GM23338 (cell line): Measurements from ENCODE around the gene TMSB4X. TPM values are rescaled to one million over a fixed set of nuclear protein-coding genes. Genes with fewer than 3 reads are reported as not detected.

Source experiments
- ATAC-seq: fragments of 200-7000 bp; cut with Tn5 transposase; 3 replicates; pipeline ENCODE4 v1.9.1; 2020
- DNase-seq: peaks from one replicate; pipeline ENCODE4 v3.0.0-alpha.2; 2015; ENCODE audit warnings: low spot score
- H2AFZ ChIP-seq: fragments of 200-600 bp; sonication (generic); 2 replicates; pipeline ENCODE4 v1.8.0; 2016; ENCODE audit warnings: antibody characterized with exemption, mild to moderate bottlenecking, moderate library complexity
- H3F3A ChIP-seq: fragments of 200-600 bp; sonication (generic); replicated peaks from 2 replicates; pipeline ENCODE4 v1.8.0; 2017; ENCODE audit warnings: antibody characterized with exemption, mixed run types, low read depth
- H3K27ac ChIP-seq: fragments of 200-600 bp; sonication (generic); 2 replicates; pipeline ENCODE4 v1.6.1; 2016; ENCODE audit warnings: low read depth
- H3K27me3 ChIP-seq: fragments of 200-600 bp; sonication (generic); 2 replicates; pipeline ENCODE4 v1.8.0; 2016; ENCODE audit warnings: mild to moderate bottlenecking, mixed run types, moderate library complexity; ENCODE audit not compliant: insufficient read depth
- H3K36me3 ChIP-seq: fragments of 200-600 bp; sonication (generic); 2 replicates; pipeline ENCODE4 v1.8.0; 2016; ENCODE audit warnings: mild to moderate bottlenecking; ENCODE audit not compliant: insufficient read depth
- H3K4me1 ChIP-seq: fragments of 200-600 bp; sonication (generic); 2 replicates; pipeline ENCODE4 v1.8.0; 2016; ENCODE audit warnings: mild to moderate bottlenecking, moderate library complexity; ENCODE audit not compliant: insufficient read depth
- H3K4me2 ChIP-seq: fragments of 200-600 bp; sonication (generic); 2 replicates; pipeline ENCODE4 v1.7.1; 2017; ENCODE audit warnings: mixed run types
- H3K4me3 ChIP-seq: fragments of 200-600 bp; sonication (generic); 2 replicates; pipeline ENCODE4 v1.6.1; 2016; ENCODE audit warnings: mixed run types
- H3K79me2 ChIP-seq: fragments of 200-600 bp; sonication (generic); replicated peaks from 2 replicates; pipeline ENCODE4 v1.8.0; 2017; ENCODE audit warnings: mild to moderate bottlenecking; ENCODE audit not compliant: insufficient read depth
- H3K9me2 ChIP-seq: fragments of 200-600 bp; sonication (generic); 2 replicates; pipeline ENCODE4 v1.8.0; 2017; ENCODE audit not compliant: insufficient read depth
- H4K20me1 ChIP-seq: fragments of 200-600 bp; sonication (generic); replicated peaks from 2 replicates; pipeline ENCODE4 v1.8.0; 2017; ENCODE audit warnings: mild to moderate bottlenecking; ENCODE audit not compliant: insufficient read depth
- H3K27ac Mint-ChIP-seq: 2 replicates; pipeline ENCODE4 v1.8.0; 2020; ENCODE audit warnings: inconsistent platforms, mild to moderate bottlenecking, moderate library complexity, mixed read lengths
- H3K27me3 Mint-ChIP-seq: 3 replicates; pipeline ENCODE4 v1.8.0; 2022; ENCODE audit warnings: low read depth, mild to moderate bottlenecking, moderate library complexity, mixed read lengths, inconsistent platforms; ENCODE audit not compliant: insufficient read depth, poor library complexity
- H3K36me3 Mint-ChIP-seq: 3 replicates; pipeline ENCODE4 v1.8.0; 2021; ENCODE audit warnings: low read depth, mild to moderate bottlenecking, inconsistent platforms, moderate library complexity, mixed read lengths
- H3K4me1 Mint-ChIP-seq: 3 replicates; pipeline ENCODE4 v1.8.0; 2020; ENCODE audit warnings: mild to moderate bottlenecking, inconsistent platforms, mixed read lengths
- H3K4me3 Mint-ChIP-seq: 3 replicates; pipeline ENCODE4 v1.8.0; 2021; ENCODE audit warnings: moderate library complexity, mild to moderate bottlenecking, inconsistent platforms, mixed read lengths
- H3K9me3 Mint-ChIP-seq: 3 replicates; pipeline ENCODE4 v1.8.0; 2020; ENCODE audit warnings: moderate library complexity, mild to moderate bottlenecking, inconsistent platforms, mixed read lengths
- EZH2 ChIP-seq: fragments of 200-600 bp; sonication (generic); IDR thresholded peaks from one replicate; pipeline ENCODE4 v1.8.0; 2017; ENCODE audit warnings: antibody characterized with exemption, mild to moderate bottlenecking, low read depth; ENCODE audit not compliant: unreplicated experiment
- STAT1 ChIP-seq: IDR thresholded peaks from one replicate; pipeline ENCODE4 v1.6.1; 2016; ENCODE audit warnings: antibody characterized with exemption; ENCODE audit not compliant: unreplicated experiment
- ZNF114 ChIP-seq: fragments of 250-450 bp; sonication (Bioruptor Pico); IDR thresholded peaks from 2 replicates; pipeline ENCODE4 v1.5.0; 2020; ENCODE audit warnings: mild to moderate bottlenecking, moderate library complexity
- polyA plus RNA-seq: library from polyadenylated mRNA; unstranded; fragments of >200 nt; fragmentation: Nextera tagmentation; extraction: Ambion mirVana; gene quantifications from 2 replicates; pipeline ENCODE4 v1.2.1, GENCODE V29; 2016
- total RNA-seq: library from RNA; depleted of rRNA; stranded (reverse); fragments of >200 nt; shearing (Covaris generic); gene quantifications from 2 replicates; pipeline ENCODE4 v1.2.3, GENCODE V29; 2014
- TF ChIP-seq, protein P1 (sequence below): IDR thresholded peaks from 2 replicates; pipeline ENCODE4 v1.6.1; 2016; ENCODE audit warnings: antibody characterized with exemption
- TF ChIP-seq, protein P2 (sequence below): fragments of 250-450 bp; sonication (Bioruptor Pico); IDR thresholded peaks from 2 replicates; pipeline ENCODE4 v1.5.0; 2020; ENCODE audit warnings: mild to moderate bottlenecking, moderate library complexity

The TMSB4X gene
- total and polyA plus RNA-seq, 2 experiments from 2014 or later = 999 to 6,191 TPM

DNA sequence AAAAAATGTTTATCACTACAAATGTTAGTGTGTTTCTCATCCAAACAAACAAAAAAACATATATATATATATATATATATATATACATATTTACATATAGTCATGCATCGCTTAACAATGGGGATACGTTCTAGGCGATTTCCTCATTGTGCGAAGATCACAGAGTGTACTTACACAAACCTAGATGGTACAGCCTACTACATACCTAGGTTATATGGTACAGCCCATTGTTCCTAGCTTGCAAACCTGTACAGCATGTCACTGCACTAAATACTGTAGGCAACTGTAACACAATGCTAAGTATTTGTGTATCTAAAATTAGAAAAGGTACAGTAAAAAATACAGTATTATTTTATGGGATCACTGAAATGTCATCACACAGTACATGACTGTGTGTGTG is 16.4 kb upstream of the TMSB4X start:
- peaks cover 4% of the 10 kb centered on the region for H3K27me3 Mint-ChIP-seq
- no peak overlapping the region for H3K27ac Mint-ChIP-seq
- Histone ChIP-seq H2AFZ (no peak overlapping the region), H3K4me2 (no peak overlapping the region), H3K27me3 (no peaks in the 10 kb centered on the region), H3K4me1 (no peaks in the 10 kb centered on the region; the same call in 1 of the 2 replicates), H3K27ac (no peak overlapping the region), H3K9me2 (no peaks in the 10 kb centered on the region), H3K36me3 (no peaks in the 10 kb centered on the region), H3K79me2 (no peaks in the 10 kb centered on the region), H3K4me3 (no peak overlapping the region), H4K20me1 (no peaks in the 10 kb centered on the region), H3F3A (no peaks in the 10 kb centered on the region)
- TF ChIP-seq, protein P1, sequence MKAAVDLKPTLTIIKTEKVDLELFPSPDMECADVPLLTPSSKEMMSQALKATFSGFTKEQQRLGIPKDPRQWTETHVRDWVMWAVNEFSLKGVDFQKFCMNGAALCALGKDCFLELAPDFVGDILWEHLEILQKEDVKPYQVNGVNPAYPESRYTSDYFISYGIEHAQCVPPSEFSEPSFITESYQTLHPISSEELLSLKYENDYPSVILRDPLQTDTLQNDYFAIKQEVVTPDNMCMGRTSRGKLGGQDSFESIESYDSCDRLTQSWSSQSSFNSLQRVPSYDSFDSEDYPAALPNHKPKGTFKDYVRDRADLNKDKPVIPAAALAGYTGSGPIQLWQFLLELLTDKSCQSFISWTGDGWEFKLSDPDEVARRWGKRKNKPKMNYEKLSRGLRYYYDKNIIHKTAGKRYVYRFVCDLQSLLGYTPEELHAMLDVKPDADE = no peak
- TF ChIP-seq, protein P2, sequence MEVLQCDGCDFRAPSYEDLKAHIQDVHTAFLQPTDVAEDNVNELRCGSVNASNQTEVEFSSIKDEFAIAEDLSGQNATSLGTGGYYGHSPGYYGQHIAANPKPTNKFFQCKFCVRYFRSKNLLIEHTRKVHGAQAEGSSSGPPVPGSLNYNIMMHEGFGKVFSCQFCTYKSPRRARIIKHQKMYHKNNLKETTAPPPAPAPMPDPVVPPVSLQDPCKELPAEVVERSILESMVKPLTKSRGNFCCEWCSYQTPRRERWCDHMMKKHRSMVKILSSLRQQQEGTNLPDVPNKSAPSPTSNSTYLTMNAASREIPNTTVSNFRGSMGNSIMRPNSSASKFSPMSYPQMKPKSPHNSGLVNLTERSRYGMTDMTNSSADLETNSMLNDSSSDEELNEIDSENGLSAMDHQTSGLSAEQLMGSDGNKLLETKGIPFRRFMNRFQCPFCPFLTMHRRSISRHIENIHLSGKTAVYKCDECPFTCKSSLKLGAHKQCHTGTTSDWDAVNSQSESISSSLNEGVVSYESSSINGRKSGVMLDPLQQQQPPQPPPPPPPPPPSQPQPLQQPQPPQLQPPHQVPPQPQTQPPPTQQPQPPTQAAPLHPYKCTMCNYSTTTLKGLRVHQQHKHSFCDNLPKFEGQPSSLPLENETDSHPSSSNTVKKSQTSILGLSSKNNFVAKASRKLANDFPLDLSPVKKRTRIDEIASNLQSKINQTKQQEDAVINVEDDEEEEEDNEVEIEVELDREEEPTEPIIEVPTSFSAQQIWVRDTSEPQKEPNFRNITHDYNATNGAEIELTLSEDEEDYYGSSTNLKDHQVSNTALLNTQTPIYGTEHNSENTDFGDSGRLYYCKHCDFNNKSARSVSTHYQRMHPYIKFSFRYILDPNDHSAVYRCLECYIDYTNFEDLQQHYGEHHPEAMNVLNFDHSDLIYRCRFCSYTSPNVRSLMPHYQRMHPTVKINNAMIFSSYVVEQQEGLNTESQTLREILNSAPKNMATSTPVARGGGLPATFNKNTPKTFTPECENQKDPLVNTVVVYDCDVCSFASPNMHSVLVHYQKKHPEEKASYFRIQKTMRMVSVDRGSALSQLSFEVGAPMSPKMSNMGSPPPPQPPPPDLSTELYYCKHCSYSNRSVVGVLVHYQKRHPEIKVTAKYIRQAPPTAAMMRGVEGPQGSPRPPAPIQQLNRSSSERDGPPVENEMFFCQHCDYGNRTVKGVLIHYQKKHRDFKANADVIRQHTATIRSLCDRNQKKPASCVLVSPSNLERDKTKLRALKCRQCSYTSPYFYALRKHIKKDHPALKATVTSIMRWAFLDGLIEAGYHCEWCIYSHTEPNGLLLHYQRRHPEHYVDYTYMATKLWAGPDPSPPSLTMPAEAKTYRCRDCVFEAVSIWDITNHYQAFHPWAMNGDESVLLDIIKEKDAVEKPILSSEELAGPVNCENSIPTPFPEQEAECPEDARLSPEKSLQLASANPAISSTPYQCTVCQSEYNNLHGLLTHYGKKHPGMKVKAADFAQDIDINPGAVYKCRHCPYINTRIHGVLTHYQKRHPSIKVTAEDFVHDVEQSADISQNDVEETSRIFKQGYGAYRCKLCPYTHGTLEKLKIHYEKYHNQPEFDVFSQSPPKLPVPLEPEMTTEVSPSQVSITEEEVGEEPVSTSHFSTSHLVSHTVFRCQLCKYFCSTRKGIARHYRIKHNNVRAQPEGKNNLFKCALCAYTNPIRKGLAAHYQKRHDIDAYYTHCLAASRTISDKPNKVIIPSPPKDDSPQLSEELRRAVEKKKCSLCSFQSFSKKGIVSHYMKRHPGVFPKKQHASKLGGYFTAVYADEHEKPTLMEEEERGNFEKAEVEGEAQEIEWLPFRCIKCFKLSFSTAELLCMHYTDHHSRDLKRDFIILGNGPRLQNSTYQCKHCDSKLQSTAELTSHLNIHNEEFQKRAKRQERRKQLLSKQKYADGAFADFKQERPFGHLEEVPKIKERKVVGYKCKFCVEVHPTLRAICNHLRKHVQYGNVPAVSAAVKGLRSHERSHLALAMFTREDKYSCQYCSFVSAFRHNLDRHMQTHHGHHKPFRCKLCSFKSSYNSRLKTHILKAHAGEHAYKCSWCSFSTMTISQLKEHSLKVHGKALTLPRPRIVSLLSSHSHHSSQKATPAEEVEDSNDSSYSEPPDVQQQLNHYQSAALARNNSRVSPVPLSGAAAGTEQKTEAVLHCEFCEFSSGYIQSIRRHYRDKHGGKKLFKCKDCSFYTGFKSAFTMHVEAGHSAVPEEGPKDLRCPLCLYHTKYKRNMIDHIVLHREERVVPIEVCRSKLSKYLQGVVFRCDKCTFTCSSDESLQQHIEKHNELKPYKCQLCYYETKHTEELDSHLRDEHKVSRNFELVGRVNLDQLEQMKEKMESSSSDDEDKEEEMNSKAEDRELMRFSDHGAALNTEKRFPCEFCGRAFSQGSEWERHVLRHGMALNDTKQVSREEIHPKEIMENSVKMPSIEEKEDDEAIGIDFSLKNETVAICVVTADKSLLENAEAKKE (CRISPR knock-in tag) = no peak
- TF ChIP-seq ZNF114 (CRISPR knock-in tag) (no peak), EZH2 (no peak), STAT1 (no peak)
- DNase-seq = no peak
- no peak overlapping the region for H3K4me3 Mint-ChIP-seq
- no peak for ATAC-seq
- no peaks in the 10 kb centered on the region for H3K4me1 Mint-ChIP-seq
- peaks cover 8% of the 10 kb centered on the region; the same call in 2 of the 3 replicates for H3K36me3 Mint-ChIP-seq
- peaks cover 12% of the 10 kb centered on the region for H3K9me3 Mint-ChIP-seq
